Measurements from ENCODE around the gene BBC3. TPM values are rescaled to one million over a fixed set of nuclear protein-coding genes. Genes with fewer than 3 reads are reported as not detected.

The BBC3 gene
- total RNA-seq, 2 donors from 2014 or later = 2.5 to 2.9 TPM

DNA sequence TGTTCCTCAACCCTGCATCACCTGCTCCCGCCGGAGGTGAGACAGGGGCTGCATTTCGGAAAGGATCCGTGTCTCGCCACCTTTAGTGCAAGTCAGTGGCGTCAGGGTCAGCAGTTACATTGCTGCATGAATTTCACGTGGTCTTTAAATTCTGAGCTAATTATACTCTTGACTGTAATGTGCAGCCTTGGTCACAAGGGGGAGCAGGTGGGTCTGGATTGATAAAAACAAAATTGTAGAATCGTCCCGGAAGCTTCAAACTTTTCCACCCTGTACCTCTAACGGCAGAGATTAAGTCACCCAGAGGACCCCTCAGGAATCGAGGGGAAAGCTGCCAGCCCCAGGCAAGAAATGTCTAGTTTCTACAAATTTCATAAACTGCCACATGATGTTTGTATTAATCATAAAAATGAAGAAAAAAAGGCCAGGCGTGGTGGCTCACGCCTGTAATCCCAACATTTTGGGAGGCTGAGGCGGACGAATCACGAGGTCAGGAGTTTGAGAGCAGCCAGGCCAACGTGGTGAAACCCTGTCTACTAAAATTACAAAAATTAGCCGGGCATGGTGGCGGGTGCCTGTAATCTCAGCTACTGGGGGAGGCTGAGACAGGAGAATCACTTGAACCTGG, 20.2 kb downstream of the BBC3 start:
- H3K27me3 ChIP-seq = no peaks in the 10 kb centered on the region
- TF ChIP-seq, protein P1, sequence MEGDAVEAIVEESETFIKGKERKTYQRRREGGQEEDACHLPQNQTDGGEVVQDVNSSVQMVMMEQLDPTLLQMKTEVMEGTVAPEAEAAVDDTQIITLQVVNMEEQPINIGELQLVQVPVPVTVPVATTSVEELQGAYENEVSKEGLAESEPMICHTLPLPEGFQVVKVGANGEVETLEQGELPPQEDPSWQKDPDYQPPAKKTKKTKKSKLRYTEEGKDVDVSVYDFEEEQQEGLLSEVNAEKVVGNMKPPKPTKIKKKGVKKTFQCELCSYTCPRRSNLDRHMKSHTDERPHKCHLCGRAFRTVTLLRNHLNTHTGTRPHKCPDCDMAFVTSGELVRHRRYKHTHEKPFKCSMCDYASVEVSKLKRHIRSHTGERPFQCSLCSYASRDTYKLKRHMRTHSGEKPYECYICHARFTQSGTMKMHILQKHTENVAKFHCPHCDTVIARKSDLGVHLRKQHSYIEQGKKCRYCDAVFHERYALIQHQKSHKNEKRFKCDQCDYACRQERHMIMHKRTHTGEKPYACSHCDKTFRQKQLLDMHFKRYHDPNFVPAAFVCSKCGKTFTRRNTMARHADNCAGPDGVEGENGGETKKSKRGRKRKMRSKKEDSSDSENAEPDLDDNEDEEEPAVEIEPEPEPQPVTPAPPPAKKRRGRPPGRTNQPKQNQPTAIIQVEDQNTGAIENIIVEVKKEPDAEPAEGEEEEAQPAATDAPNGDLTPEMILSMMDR (IDR thresholded peaks at IDR 0.05) = peak; percentile 75 to 89
- H3K4me1 ChIP-seq = peaks cover 0 to 22% of the 10 kb centered on the region in 2 donors
- H3K27ac ChIP-seq = peak overlapping the region; percentile 59 to 79
- peak; percentile 92 for DNase-seq (ENCODE audit: low spot score)
- H3K4me3 ChIP-seq = no peak overlapping the region
- no peaks in the 10 kb centered on the region for H3K9me3 ChIP-seq
- H3K36me3 ChIP-seq = peaks cover 9% of the 10 kb centered on the region

GRCh38 chr19:47210180-47210490, 20.9 kb downstream of the BBC3 start:
- Histone ChIP-seq H3K4me3 (no peak overlapping the region), H3K27ac (peak overlapping the region; percentile 59 to 70), H3K9me3 (no peaks in the 10 kb centered on the region), H3K27me3 (no peaks in the 10 kb centered on the region), H3K36me3 (peaks cover 12% of the 10 kb centered on the region), H3K4me1 (peaks cover 0 to 22% of the 10 kb centered on the region in 2 donors)
- no peak for DNase-seq (ENCODE audit: low spot score)
- TF ChIP-seq, protein P1 (IDR thresholded peaks at IDR 0.05) = no peak

- no peaks in the 10 kb centered on the region for H3K9me3 ChIP-seq
- H3K4me3 ChIP-seq = no peak overlapping the region
- TF ChIP-seq, protein P1 (IDR thresholded peaks at IDR 0.05) = no peak
- no peak for DNase-seq (ENCODE audit: low spot score)
- H3K4me1 ChIP-seq = peaks cover 0 to 22% of the 10 kb centered on the region in 2 donors
- peak overlapping the region; percentile 59 to 70 for H3K27ac ChIP-seq
- H3K36me3 ChIP-seq = peaks cover 18% of the 10 kb centered on the region
- H3K27me3 ChIP-seq = no peaks in the 10 kb centered on the region
Observed at GRCh38 chr19:47209319-47210179, 21.4 kb downstream of the BBC3 start.

GRCh38 chr19:47203254-47203653, 27.7 kb downstream of the BBC3 start:
- Histone ChIP-seq H3K9me3 (no peaks in the 10 kb centered on the region), H3K36me3 (peaks cover 18% of the 10 kb centered on the region), H3K27ac (no peak overlapping the region), H3K4me1 (no peaks in the 10 kb centered on the region), H3K4me3 (no peak overlapping the region), H3K27me3 (no peaks in the 10 kb centered on the region)
- TF ChIP-seq, protein P1 (IDR thresholded peaks at IDR 0.05) = no peak
- no peak for DNase-seq (ENCODE audit: low spot score)

- Histone ChIP-seq H3K27me3 (no peaks in the 10 kb centered on the region), H3K4me3 (no peak overlapping the region), H3K27ac (no peak overlapping the region), H3K36me3 (peaks cover 29% of the 10 kb centered on the region), H3K9me3 (no peaks in the 10 kb centered on the region), H3K4me1 (no peaks in the 10 kb centered on the region)
- TF ChIP-seq, protein P1 (IDR thresholded peaks at IDR 0.05) = no peak
- DNase-seq (ENCODE audit: low spot score) = no peak
Observed at GRCh38 chr19:47200530-47200929, 30.5 kb downstream of the BBC3 start.

Data from right atrium auricular region (tissue), 2 donors.